Keratinocyte (primary cell): Measurements from ENCODE around the gene MOK.

Experiments
- EZH2 ChIP-seq: IDR thresholded peaks from one replicate; pipeline ENCODE4 v1.6.1; 2012; ENCODE audit warnings: inconsistent platforms, mild to moderate bottlenecking, low read length, moderate library complexity
- TF ChIP-seq, protein P1 (sequence below), 3 experiments: IDR thresholded peaks in 1 of 3; conservative IDR thresholded peaks in 1 of 3; optimal IDR thresholded peaks in 1 of 3; 2 replicates in 2 of 3; 3 replicates in 1 of 3; pipeline versions ENCODE3 to v1.5.1; 2011; ENCODE audit warnings: low read length in 3 of 3, mild to moderate bottlenecking in 3 of 3, moderate library complexity in 2 of 3, control low read depth in 1 of 3, inconsistent platforms in 1 of 3; ENCODE audit not compliant: insufficient read depth in 2 of 3; ENCODE audit errors: extremely low read depth in 1 of 3

DNA sequence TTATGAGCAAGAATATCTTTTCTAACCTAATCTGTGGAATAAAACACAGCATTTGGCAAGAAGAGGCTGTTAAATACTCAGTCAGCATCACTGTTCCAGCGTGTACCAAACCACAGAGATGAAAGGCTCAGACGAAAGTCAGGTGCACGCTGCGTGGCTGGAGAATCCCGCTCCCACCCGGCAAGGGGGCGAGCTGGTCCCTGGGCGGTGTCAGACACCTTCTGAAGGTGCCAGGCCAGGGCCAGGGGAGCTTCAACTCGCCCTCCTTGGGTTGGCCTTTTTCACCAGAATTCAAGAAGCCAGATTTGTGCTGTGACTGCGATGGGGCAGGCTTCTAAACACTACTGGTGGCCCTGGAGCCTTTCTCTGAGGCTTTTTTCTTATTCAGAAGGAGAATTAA lies 92.1 kb downstream of the MOK start:
- TF ChIP-seq, protein P1, sequence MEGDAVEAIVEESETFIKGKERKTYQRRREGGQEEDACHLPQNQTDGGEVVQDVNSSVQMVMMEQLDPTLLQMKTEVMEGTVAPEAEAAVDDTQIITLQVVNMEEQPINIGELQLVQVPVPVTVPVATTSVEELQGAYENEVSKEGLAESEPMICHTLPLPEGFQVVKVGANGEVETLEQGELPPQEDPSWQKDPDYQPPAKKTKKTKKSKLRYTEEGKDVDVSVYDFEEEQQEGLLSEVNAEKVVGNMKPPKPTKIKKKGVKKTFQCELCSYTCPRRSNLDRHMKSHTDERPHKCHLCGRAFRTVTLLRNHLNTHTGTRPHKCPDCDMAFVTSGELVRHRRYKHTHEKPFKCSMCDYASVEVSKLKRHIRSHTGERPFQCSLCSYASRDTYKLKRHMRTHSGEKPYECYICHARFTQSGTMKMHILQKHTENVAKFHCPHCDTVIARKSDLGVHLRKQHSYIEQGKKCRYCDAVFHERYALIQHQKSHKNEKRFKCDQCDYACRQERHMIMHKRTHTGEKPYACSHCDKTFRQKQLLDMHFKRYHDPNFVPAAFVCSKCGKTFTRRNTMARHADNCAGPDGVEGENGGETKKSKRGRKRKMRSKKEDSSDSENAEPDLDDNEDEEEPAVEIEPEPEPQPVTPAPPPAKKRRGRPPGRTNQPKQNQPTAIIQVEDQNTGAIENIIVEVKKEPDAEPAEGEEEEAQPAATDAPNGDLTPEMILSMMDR (optimal IDR thresholded peaks at IDR 0.05 in 1 of 3, IDR thresholded peaks at IDR 0.05 in 1 of 3, conservative IDR thresholded peaks at IDR 0.05 in 1 of 3; ENCODE audit: extremely low read depth in 1 of 3, insufficient read depth in 2 of 3, low read length in 3 of 3) = no peak
- TF ChIP-seq EZH2 = no peak
